ENCODE results near the gene BHLHE23.

BHLHE23 gene

DNA sequence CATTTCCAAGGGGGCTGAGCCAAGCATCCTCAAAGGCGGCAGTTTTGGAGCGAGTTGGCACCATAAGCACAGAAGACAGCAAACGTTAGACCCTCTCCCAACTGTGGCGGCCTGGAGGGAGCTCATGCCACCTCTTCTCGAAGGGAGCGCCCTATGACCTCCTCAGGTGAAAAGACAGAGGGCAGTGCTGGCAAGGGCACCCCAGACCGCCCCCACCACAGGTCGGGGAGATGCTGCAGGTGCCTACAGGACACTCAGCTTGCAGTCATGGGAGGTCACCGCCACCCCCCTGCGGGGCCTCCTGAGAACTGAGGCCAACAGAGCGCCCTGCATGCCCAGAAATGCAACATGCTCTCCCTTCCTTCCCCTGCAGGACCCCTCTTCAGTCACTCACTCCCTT lies 45.1 kb upstream of the BHLHE23 start:
- TF ChIP-seq, protein P1, sequence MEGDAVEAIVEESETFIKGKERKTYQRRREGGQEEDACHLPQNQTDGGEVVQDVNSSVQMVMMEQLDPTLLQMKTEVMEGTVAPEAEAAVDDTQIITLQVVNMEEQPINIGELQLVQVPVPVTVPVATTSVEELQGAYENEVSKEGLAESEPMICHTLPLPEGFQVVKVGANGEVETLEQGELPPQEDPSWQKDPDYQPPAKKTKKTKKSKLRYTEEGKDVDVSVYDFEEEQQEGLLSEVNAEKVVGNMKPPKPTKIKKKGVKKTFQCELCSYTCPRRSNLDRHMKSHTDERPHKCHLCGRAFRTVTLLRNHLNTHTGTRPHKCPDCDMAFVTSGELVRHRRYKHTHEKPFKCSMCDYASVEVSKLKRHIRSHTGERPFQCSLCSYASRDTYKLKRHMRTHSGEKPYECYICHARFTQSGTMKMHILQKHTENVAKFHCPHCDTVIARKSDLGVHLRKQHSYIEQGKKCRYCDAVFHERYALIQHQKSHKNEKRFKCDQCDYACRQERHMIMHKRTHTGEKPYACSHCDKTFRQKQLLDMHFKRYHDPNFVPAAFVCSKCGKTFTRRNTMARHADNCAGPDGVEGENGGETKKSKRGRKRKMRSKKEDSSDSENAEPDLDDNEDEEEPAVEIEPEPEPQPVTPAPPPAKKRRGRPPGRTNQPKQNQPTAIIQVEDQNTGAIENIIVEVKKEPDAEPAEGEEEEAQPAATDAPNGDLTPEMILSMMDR (conservative IDR thresholded peaks at IDR 0.05; ENCODE audit: low read depth, low read length): no peak
- DNase-seq (ENCODE audit: low read depth): no peak
- no peak overlapping the region for H3K4me3 ChIP-seq (ENCODE audit: low read length)

DNA sequence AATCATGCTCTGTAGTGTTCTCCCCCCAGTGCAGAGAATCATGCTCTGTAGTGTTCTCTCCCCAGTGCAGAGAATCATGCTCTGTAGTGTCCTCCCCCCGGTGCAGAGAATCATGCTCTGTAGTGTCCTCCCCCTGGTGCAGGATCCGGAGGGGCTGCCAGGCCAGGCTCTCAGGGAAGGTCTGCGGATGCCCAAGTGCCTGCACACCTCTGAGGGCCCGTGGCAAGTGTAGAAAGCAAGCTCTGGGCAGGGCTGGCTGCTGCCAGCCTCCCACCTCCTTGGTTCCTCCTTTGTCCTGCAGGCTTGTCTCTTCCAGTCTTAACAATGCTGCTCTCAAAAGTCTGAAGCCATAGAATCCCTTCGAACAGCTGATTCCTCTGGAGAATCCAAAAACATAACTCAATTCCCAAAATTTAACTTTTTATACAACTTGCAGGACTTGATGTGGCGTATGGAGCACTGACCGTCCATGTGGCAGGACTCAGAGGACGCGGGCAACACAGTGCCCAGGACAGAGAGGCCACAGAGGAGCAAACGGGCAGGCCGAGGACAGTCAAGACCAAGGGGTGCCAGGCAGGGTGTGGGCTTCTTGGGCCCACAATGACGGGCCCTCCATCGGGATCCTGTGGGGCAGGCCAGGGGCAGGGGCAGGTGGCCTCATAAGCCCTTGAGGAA lies 44.6 kb upstream of the BHLHE23 start:
- TF ChIP-seq, protein P1 (conservative IDR thresholded peaks at IDR 0.05; ENCODE audit: low read depth, low read length): no peak
- no peak overlapping the region for H3K4me3 ChIP-seq (ENCODE audit: low read length)
- no peak for DNase-seq (ENCODE audit: low read depth)

DNA sequence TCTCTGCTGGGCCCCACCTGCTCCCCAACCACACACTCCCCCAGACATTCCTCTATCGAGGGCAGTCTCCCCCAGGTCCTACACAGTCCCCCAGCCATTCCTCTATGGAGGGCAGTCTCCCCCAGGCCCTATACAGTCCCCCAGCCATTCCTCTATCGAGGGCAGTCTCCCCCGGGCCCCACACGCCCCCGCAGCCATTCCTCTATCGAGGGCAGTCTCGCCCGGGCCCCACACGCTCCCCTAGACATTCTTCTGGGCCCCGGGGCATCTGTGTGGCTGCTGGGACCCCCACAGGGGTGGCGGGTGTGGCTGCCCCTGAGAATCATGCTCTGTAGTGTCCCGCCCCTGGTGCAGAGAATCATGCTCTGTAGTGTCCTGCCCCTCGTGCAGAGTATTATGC lies 43.6 kb upstream of the BHLHE23 start:
- TF ChIP-seq, protein P1 (conservative IDR thresholded peaks at IDR 0.05; ENCODE audit: low read depth, low read length): no peak
- H3K4me3 ChIP-seq (ENCODE audit: low read length): no peak overlapping the region

DNA sequence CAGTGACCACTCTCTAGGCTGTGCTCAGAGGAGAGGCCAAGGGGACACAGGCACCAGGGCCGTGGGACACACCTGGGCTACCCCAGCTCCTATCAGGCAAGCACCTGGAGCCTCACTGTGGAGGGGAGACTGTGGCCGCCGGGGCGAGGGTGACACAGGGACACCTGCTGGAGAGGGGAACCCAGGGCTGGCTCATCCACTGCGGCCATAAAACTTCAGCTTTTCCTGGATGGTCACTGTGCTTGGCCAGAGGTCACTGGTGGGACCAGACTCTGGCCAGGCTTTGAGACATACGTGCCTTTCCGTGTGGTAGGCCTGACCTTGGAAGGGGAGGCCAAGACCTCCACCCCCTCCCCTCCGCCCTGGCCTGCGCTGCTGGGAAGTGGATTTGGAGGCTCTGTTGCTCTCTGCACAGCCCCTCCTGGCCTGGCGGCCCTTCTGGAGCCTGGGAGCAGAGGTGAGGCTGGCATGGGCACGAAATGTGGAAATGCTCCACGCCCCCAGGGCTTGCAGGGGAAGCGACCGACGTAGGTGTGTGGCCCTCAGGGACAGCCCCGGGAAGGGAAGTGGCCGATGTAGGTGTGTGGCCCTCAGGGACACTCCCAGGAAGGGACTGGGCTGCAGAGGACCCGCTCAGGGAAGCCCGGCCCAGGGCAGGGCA lies 42.9 kb upstream of the BHLHE23 start:
- DNase-seq (ENCODE audit: low read depth): no peak
- no peak overlapping the region for H3K4me3 ChIP-seq (ENCODE audit: low read length)
- TF ChIP-seq, protein P1 (conservative IDR thresholded peaks at IDR 0.05; ENCODE audit: low read depth, low read length): no peak

More for the DNA sequence above, 43.6 kb upstream of the BHLHE23 start:
- DNase-seq (ENCODE audit: low read depth): no peak

DNA sequence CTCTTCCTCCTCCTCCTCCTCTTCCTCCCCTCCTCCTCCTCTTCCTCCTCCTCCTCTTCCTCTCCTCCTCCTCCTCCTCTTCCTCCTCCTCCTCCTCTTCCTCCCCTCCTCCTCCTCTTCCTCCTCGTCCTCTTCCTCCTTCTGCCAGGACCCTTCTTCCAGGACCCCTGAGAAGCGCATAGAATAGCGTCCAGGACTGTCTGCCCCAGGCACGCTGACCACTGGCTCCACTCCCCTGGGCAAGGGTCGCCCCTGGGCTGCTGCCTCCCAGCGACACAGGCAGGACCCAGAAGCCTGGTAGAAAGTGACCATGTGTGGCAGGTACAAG lies 42.4 kb upstream of the BHLHE23 start:
- TF ChIP-seq, protein P1 (conservative IDR thresholded peaks at IDR 0.05; ENCODE audit: low read depth, low read length): no peak
- no peak overlapping the region for H3K4me3 ChIP-seq (ENCODE audit: low read length)
- no peak for DNase-seq (ENCODE audit: low read depth)

DNA sequence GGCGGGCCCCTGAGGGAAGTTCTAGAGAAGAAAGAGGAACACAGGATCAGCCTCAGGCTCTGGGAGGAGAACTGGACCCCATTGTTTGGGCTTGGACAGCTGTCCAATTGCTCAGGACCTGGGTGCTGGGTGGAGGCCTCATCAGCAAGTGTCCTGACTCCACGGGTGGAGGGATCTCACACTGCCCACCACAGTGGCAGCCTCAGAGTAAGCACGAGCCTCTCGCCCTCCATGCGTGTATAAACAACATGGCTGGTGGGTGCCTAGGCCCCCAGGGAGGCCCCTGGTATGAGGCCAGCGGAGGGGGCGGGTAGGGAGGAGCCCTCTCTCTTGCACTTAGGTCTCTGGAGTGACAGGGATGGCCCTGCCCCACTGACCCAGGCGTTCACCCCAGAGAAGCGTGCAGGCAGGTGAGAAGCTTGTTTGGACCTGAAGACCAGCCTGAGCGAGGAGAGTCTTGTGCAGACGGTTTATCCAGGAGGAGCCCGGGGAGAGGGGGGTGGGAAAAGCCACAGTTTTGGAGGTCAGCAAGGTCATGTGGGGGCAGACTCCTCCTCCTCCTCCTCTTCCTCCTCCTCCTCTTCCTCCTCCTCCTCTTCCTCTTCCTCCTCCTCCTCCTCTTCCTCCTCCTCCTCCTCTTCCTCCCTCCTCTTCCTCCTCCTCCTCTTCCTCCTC lies 41.9 kb upstream of the BHLHE23 start:
- TF ChIP-seq, protein P1 (conservative IDR thresholded peaks at IDR 0.05; ENCODE audit: low read depth, low read length): no peak
- DNase-seq (ENCODE audit: low read depth): no peak
- no peak overlapping the region for H3K4me3 ChIP-seq (ENCODE audit: low read length)

Data from retinal pigment epithelial cell (primary cell).